Measurements from ENCODE around the gene NINL.
A peak's percentile ranks its signal among the peaks of the same experiment; 100 is the strongest.

Gene NINL

GRCh38 chr20:25422032-25422431 is 163.3 kb downstream of the NINL start:
- TF ChIP-seq CTCF (IDR thresholded peaks at IDR 0.05): no peak
- Histone ChIP-seq H3K27ac (no peak overlapping the region), H3K4me3 (no peak overlapping the region)
- DNase-seq (ENCODE audit: low spot score): no peak

GRCh38 chr20:25421102-25421501 is 164.2 kb downstream of the NINL start:
- TF ChIP-seq CTCF (IDR thresholded peaks at IDR 0.05): no peak
- no peak overlapping the region for H3K4me3 ChIP-seq
- H3K27ac ChIP-seq: no peak overlapping the region
- no peak for DNase-seq (ENCODE audit: low spot score)

GRCh38 chr20:25418776-25419175 is 166.6 kb downstream of the NINL start:
- DNase-seq (ENCODE audit: low spot score): no peak
- H3K27ac ChIP-seq: no peak overlapping the region
- no peak for TF ChIP-seq CTCF (IDR thresholded peaks at IDR 0.05)
- no peak overlapping the region for H3K4me3 ChIP-seq

GRCh38 chr20:25408890-25409289 is 176.4 kb downstream of the NINL start:
- no peak for TF ChIP-seq CTCF (IDR thresholded peaks at IDR 0.05)
- Histone ChIP-seq H3K27ac (no peak overlapping the region), H3K4me3 (no peak overlapping the region)
- no peak for DNase-seq (ENCODE audit: low spot score)

GRCh38 chr20:25408170-25408547 is 177.2 kb downstream of the NINL start:
- Histone ChIP-seq H3K27ac (no peak overlapping the region), H3K4me3 (peak overlapping the region; percentile 78)
- TF ChIP-seq CTCF (IDR thresholded peaks at IDR 0.05): no peak
- no peak for DNase-seq (ENCODE audit: low spot score)

GRCh38 chr20:25407311-25408169 is 177.8 kb downstream of the NINL start, which contains the start of gene GINS1:
TSS of gene GINS1 (plus strand) at chr20:25407673. CDS start at chr20:25407821, 148 bp downstream.
- TF ChIP-seq CTCF (IDR thresholded peaks at IDR 0.05): no peak
- Histone ChIP-seq H3K27ac (peak within 1 kb of the TSS in 1 of 2 donors; percentile 36), H3K4me3 (peak within 1 kb of the TSS; percentile 78)
- peak; percentile 80 for DNase-seq (ENCODE audit: low spot score)

All from coronary artery (tissue), 2 donors.